DND-41 (cell line): Measurements from ENCODE around the gene RHBDF2.
"Not testable (repeated sequence)": the region's sequence is repeated elsewhere in the genome, so short reads cannot be mapped to it uniquely, and the experiment has no call there.

Experiments
- ATAC-seq: fragments of 200-7000 bp; cut with Tn5 transposase; 3 replicates; pipeline ENCODE4 v1.9.1; 2021; ENCODE audit warnings: low read depth; ENCODE audit not compliant: insufficient read depth
- DNase-seq: peaks from one replicate; pipeline ENCODE4 v3.0.0-alpha.2; 2020
- H2AFZ ChIP-seq: 2 replicates; pipeline ENCODE4 v1.6.0; 2012; ENCODE audit warnings: low read depth, low read length
- H3K27ac ChIP-seq: 2 replicates; pipeline ENCODE4 v1.5.1; 2012; ENCODE audit warnings: low read length, inconsistent platforms
- H3K27me3 ChIP-seq: fragments of 200-600 bp; sonication (generic); 2 replicates; pipeline ENCODE4 v1.6.0; 2012; ENCODE audit warnings: low read length, mild to moderate bottlenecking, inconsistent platforms; ENCODE audit not compliant: insufficient read depth, poor library complexity
- H3K36me3 ChIP-seq: 2 replicates; pipeline ENCODE4 v1.5.1; 2012; ENCODE audit warnings: low read length, inconsistent platforms; ENCODE audit not compliant: insufficient read depth
- H3K4me1 ChIP-seq: 2 replicates; pipeline ENCODE4 v1.5.1; 2012; ENCODE audit warnings: mild to moderate bottlenecking, low read length; ENCODE audit not compliant: insufficient read depth
- H3K4me2 ChIP-seq: 2 replicates; pipeline ENCODE4 v1.6.0; 2012; ENCODE audit warnings: mild to moderate bottlenecking, moderate library complexity, low read length, inconsistent platforms; ENCODE audit not compliant: insufficient read depth
- H3K4me3 ChIP-seq, 2 experiments: fragments of 200-600 bp in 1 of 2; shearing (Covaris generic) in 1 of 2; 2 replicates each; pipeline ENCODE4 v1.5.1; 2012 to 2016; ENCODE audit warnings: inconsistent platforms in 2 of 2, low read length in 2 of 2, mild to moderate bottlenecking in 2 of 2, low read depth in 1 of 2, moderate library complexity in 1 of 2
- H3K79me2 ChIP-seq: 2 replicates; pipeline ENCODE4 v1.6.0; 2012; ENCODE audit warnings: low read length, inconsistent platforms; ENCODE audit not compliant: insufficient read depth
- H3K9ac ChIP-seq: 2 replicates; pipeline ENCODE4 v1.6.0; 2012; ENCODE audit warnings: low read depth, mild to moderate bottlenecking, inconsistent platforms, low read length, moderate library complexity
- H3K9me3 ChIP-seq: 2 replicates; pipeline ENCODE4 v1.5.1; 2012; ENCODE audit warnings: low read length, moderate library complexity, mild to moderate bottlenecking, inconsistent platforms; ENCODE audit not compliant: insufficient read depth, severe bottlenecking
- H4K20me1 ChIP-seq: 2 replicates; pipeline ENCODE4 v1.6.0; 2012; ENCODE audit warnings: low read length; ENCODE audit not compliant: insufficient read depth
- CTCF ChIP-seq: IDR thresholded peaks from 2 replicates; pipeline ENCODE4 v1.5.1; 2012; ENCODE audit warnings: borderline replicate concordance, low read length, moderate library complexity, mild to moderate bottlenecking; ENCODE audit not compliant: poor library complexity, severe bottlenecking; ENCODE audit errors: extremely low read depth
- EZH2 ChIP-seq: IDR thresholded peaks from 3 replicates; pipeline ENCODE4 v1.6.1; 2012; ENCODE audit warnings: borderline replicate concordance, low read depth, mild to moderate bottlenecking, moderate library complexity, low read length, inconsistent platforms; ENCODE audit not compliant: severe bottlenecking

RHBDF2 gene

GRCh38 chr17:76528528-76529223 is 27.5 kb upstream of the RHBDF2 start:
- ATAC-seq (no peak; the same call in 2 of the 3 replicates), DNase-seq (no peak)
- Histone ChIP-seq H3K9ac (no peak overlapping the region), H2AFZ (no peak overlapping the region), H3K36me3 (no peaks in the 10 kb centered on the region), H3K27ac (no peak overlapping the region), H3K79me2 (no peaks in the 10 kb centered on the region), H3K4me3 (no peak overlapping the region), H3K4me1 (no peaks in the 10 kb centered on the region), H4K20me1 (no peaks in the 10 kb centered on the region; the same call in 1 of the 2 replicates), H3K9me3 (no peaks in the 10 kb centered on the region), H3K4me2 (no peak overlapping the region), H3K27me3 (no peaks in the 10 kb centered on the region)
- TF ChIP-seq EZH2 (no peak), CTCF (no peak)

GRCh38 chr17:76528156-76528527 is 26.9 kb upstream of the RHBDF2 start:
- no peaks in the 10 kb centered on the region for H3K79me2 ChIP-seq
- H2AFZ ChIP-seq: no peak overlapping the region
- no peak overlapping the region for H3K4me3 ChIP-seq
- no peaks in the 10 kb centered on the region for H3K9me3 ChIP-seq
- H4K20me1 ChIP-seq: no peaks in the 10 kb centered on the region; the same call in 1 of the 2 replicates
- H3K27me3 ChIP-seq: no peaks in the 10 kb centered on the region
- DNase-seq (no peak), ATAC-seq (peak; percentile 32)
- TF ChIP-seq EZH2 (no peak), CTCF (no peak)
- H3K36me3 ChIP-seq: no peaks in the 10 kb centered on the region
- H3K9ac ChIP-seq: no peak overlapping the region
- H3K27ac ChIP-seq: no peak overlapping the region
- peaks cover 4% of the 10 kb centered on the region for H3K4me1 ChIP-seq
- no peak overlapping the region for H3K4me2 ChIP-seq

GRCh38 chr17:76527430-76528111 is 26.3 kb upstream of the RHBDF2 start:
- H3K27me3 ChIP-seq: no peaks in the 10 kb centered on the region
- DNase-seq: peak; percentile 20
- H3K9ac ChIP-seq: no peak overlapping the region
- no peaks in the 10 kb centered on the region for H3K9me3 ChIP-seq
- H3K27ac ChIP-seq: no peak overlapping the region
- no peaks in the 10 kb centered on the region for H3K36me3 ChIP-seq
- no peaks in the 10 kb centered on the region for H3K79me2 ChIP-seq
- TF ChIP-seq EZH2: no peak
- TF ChIP-seq CTCF: no peak
- no peak overlapping the region for H3K4me2 ChIP-seq
- H3K4me3 ChIP-seq: no peak overlapping the region
- peak; percentile 39; the same call in 2 of the 3 replicates for ATAC-seq
- H4K20me1 ChIP-seq: no peaks in the 10 kb centered on the region; the same call in 1 of the 2 replicates
- H2AFZ ChIP-seq: no peak overlapping the region
- peaks cover 8% of the 10 kb centered on the region for H3K4me1 ChIP-seq

GRCh38 chr17:76527016-76527415 is 25.8 kb upstream of the RHBDF2 start:
- not testable (repeated sequence) for H3K27ac ChIP-seq, H3K27me3 ChIP-seq, ATAC-seq, H3K79me2 ChIP-seq, H4K20me1 ChIP-seq, H3K9ac ChIP-seq, H3K4me3 ChIP-seq, H3K36me3 ChIP-seq, DNase-seq, H2AFZ ChIP-seq, H3K9me3 ChIP-seq, H3K4me1 ChIP-seq, H3K4me2 ChIP-seq

GRCh38 chr17:76525513-76525833 is 24.2 kb upstream of the RHBDF2 start:
- H3K27ac ChIP-seq, H3K27me3 ChIP-seq, DNase-seq, ATAC-seq, H3K4me1 ChIP-seq, H3K4me3 ChIP-seq, H3K9ac ChIP-seq, H4K20me1 ChIP-seq, H3K79me2 ChIP-seq, H3K9me3 ChIP-seq, H3K36me3 ChIP-seq, H2AFZ ChIP-seq, H3K4me2 ChIP-seq: not testable (repeated sequence)
